CD4-positive, alpha-beta T cell treated with Interleukin-12 subunit alpha and Interleukin-12 subunit beta, for 1 hour (primary cell): ENCODE measurements around the gene SNAP25.

ENCODE experiments used
- DNase-seq: peaks from one replicate; pipeline ENCODE4 v3.0.0-alpha.2; 2020

SNAP25 gene

DNA sequence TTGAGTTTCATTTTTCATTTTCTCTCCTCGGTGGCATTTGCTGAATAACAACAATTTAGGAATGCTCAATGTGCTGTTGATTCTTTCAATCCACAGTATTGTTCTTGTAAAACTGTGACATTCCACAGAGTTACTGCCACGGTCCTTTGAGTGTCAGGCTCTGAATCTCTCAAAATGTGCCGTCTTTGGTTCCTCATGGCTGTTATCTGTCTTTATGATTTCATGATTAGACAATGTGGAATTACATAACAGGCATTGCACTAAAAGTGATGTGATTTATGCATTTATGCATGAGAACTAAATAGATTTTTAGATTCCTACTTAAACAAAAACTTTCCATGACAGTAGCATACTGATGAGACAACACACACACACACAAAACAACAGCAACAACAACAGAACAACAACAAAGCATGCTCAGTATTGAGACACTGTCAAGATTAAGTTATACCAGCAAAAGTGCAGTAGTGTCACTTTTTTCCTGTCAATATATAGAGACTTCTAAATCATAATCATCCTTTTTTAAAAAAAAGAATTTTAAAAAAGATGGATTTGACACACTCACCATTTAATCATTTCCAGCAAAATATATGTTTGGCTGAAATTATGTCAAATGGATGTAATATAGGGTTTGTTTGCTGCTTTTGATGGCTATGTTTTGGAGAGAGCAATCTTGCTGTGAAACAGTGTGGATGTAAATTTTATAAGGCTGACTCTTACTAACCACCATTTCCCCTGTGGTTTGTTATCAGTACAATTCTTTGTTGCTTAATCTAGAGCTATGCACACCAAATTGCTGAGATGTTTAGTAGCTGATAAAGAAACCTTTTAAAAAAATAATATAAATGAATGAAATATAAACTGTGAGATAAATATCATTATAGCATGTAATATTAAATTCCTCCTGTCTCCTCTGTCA is 88.1 kb downstream of the SNAP25 start:
- peak; percentile 16 for DNase-seq

GRCh38 chr20:10307359-10307735 is 88.7 kb downstream of the SNAP25 start:
- DNase-seq = no peak

DNA sequence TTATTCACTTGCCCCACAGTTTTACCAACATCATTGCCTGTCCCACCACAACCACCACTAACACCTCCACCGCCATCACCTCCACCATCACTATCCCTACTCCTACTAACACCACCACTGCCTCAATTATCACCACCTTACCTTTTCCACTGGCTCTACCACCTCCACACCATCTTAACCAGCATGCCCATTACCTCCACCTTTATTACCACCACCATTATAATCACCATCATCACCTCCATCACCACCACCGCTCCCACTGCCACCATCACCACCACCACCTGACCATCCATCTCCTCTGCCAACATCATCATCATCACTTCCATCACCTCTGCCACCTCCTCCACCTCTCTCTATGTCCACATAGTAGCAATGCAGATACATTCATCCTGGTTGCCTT is 90.0 kb downstream of the SNAP25 start:
- DNase-seq = no peak

GRCh38 chr20:10309326-10309725 is 90.7 kb downstream of the SNAP25 start:
- no peak for DNase-seq

DNA sequence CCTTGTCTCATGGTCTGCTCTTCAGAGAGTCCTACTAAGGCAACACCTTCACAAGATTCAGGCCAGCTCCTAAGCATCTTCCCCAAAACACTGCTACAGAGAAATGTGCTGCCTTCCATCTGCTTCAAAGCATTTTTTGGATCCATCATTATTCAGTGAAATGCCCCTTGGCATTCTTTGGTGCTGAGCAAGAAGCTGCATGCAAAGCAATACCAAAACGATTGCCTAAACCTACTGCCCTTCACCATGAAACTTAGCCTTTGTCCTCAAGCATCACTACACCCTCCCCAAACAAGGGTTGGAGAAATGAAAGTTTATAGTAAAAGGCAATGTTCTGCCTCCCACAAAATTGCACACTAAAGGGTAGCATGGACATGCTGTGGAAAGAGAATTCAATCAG is 93.5 kb downstream of the SNAP25 start:
- no peak for DNase-seq

- DNase-seq = no peak
These were observed 94.6 kb downstream of the SNAP25 start for GRCh38 chr20:10313215-10313614.

- DNase-seq = no peak
These were observed 95.1 kb downstream of the SNAP25 start for GRCh38 chr20:10313701-10314100.

DNA sequence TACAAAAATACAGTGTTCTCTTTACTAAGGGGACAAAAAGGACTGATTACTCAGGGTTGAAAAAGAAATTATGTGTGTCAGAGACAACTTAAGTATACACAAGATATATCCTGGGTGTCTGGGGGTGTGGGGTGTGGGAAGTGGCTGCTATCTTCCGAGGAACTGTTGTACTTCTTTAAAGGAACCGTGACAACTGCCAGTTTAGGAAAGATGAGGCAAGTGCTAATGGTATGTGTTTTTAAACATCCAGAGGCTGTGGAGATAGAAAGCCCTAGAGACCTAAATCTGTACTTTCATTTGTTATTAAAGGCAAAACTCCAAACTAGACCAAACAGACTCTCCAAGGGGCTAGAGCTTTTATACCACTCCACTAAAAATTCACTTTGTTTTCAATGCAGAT is 95.6 kb downstream of the SNAP25 start:
- no peak for DNase-seq

DNA sequence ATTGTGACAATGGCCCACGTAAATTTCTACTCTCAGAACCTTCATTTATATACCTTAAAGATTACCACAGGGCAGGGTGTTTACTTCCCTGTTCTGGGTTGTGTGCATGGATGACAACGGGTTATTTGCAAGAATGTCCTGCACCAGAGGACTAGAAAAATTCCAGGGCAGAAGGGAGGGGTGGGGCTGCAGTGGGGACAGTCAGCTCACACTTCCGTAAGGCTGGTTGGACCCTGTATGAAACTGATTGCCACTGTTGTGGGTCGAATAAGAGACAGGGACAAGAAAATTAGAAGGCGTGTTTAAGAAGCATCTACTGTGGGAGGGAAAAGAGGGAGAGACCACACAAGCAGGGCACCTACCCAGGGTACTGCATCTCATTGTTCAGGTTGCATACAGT is 96.5 kb downstream of the SNAP25 start:
- DNase-seq = no peak

GRCh38 chr20:10316582-10316981 is 98.0 kb downstream of the SNAP25 start:
- no peak for DNase-seq

DNA sequence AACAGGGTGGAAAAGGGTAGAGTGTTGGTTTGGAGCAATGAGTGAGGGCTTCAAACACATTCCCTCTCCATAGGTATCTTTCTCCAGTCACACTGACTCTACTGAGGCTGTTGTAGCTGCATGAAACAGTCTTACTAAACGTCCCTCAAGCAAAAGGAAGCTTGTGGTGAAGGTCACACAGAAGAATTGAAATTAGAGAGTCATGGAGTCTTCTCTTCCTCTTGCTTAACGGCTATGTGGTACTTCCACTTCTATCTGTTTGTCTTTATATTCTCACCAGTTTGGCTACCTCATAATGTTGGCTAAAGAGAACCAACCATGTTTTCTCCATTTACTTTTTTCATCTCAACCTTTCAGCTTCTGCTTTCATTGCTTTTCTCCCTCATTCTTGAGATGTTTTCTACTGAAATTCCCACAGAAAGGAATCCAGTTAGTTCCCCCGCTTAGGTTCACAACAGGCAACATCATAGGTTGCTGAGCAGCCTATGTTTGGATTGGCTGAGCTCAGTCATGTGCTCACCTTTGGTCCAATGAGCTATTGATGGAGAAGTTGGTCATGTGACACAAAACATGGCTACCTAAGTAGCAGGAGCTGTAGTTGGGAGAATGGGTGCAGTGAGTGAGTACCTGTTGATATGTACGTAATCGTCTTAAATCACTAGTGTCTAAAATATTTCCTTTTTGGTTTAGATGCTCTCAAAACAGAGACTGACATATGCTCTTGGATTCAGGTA is 99.8 kb downstream of the SNAP25 start:
- DNase-seq = no peak

GRCh38 chr20:10319855-10320254 is 101.2 kb downstream of the SNAP25 start:
- DNase-seq = no peak

GRCh38 chr20:10321138-10321717 is 102.6 kb downstream of the SNAP25 start:
- DNase-seq = no peak

DNA sequence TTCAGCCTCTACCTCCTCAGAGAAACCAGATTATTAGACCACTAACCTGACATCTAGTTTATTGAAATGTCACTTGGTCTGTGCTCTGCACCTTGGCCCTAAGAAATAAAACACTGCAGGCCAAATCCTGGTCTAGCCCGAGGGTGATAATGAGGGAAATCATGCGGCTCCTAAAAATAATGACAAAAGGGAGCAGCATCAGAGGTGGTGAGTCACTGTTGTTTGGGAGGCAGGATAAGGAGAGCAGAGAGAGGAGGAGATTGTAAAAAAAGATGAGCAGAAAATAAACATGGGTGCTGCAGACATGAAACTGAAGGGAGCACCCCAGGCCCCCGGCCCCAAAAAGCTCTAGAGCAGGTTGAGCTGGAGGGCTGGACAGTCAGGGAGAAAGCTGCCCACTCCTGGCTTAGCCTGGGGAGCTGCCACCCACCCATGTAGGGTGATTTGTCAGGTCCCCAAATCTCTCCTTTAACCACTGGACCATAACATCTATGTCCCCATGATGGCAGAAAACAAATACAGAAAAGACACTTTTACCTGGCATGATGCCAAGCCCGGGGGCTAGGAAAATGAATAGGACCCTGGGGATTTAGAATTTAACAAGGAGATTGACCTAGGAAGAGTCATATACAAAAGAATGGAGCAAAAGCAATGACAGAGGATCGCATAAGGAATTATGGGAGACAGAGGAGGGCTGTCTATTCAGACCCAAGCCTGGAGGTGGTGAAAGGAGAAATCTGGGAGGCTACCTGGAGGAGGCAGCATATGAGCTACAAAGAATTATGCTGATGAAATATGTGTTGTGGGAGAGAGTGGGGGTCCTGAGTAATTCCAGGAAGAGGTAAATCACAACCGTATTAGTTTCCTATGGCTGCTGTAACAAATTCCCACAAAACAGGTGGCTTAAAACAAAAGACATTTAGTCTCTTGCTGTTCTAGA is 103.7 kb downstream of the SNAP25 start:
- no peak for DNase-seq

DNA sequence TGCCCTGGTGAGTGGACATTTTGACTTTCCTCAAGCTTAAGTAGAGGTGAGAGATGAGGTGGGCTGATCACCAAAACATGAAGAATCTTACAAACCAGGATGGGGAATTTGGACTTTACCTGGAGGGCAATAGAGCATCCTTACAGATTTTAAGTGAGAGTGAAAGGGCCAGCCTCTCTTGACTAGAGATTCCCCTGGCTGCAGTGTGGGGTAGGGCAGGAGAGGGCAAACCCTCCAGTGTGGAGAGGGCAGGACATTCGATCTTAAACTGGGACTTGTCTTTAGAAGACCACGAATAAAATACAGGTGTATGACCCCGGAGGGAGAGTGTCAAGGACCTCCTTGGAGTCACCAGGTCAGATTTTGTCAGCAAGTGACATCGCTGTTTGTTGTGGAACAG is 105.1 kb downstream of the SNAP25 start:
- DNase-seq = no peak

GRCh38 chr20:10324198-10324847 is 105.7 kb downstream of the SNAP25 start:
- no peak for DNase-seq

- no peak for DNase-seq
These were observed 110.2 kb downstream of the SNAP25 start for GRCh38 chr20:10328897-10329255.

GRCh38 chr20:10329387-10330005 is 110.9 kb downstream of the SNAP25 start:
- no peak for DNase-seq

- DNase-seq = no peak
These were observed 111.4 kb downstream of the SNAP25 start for GRCh38 chr20:10330071-10330470.

- no peak for DNase-seq
These were observed 114.2 kb downstream of the SNAP25 start for GRCh38 chr20:10332656-10333415.
